ENCODE data around the gene PSD4.

The PSD4 gene

GRCh38 chr2:113173542-113174375, at the start of gene PSD4:
PSD4 (plus strand) TSS chr2:113173971; CDS start chr2:113182457, 8,486 bp downstream.
- peak; percentile 67 to 73 for DNase-seq (ENCODE audit: extremely low read depth in 1 of 2, low read depth in 1 of 2)

DNA sequence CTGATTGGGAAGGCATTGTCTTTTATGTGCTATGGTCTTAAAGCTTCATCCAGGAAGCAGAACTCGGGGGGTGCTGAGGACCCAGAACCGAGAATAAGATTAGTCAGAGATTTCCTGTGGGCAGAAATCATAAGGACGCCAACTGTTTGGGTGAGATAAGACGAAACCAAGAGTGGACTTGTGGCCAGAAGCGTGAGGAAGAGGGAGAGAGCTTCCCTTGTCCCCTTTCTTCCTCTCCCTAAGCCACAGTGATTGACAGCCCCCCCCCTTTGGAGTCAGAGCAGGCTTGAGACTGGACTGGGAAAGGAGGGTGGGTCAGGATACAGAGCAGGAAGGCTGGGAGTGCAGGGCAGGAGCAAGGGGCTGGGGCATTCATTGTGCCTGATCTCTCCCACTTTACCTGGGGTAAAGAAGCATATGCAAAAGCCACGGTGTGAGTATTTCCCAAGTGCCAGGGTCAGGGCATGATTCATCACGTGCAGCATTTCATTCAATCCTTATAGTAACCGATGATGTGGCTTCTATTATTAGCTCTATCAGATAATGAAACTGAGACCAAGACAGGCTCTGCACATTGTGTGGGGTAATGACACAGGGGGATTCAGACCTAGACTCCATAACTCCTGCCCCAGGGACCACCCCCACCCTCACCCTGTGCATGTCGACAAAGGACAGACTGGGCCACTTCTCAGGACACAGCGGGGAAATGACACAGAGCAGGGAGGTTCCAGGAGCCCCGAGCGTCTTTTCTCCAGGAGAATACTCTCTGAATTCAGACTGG, 49.4 kb upstream of the PSD4 start:
- DNase-seq (ENCODE audit: extremely low read depth in 1 of 2, low read depth in 1 of 2), result no peak

GRCh38 chr2:113124984-113125855, 48.6 kb upstream of the PSD4 start:
- no peak for DNase-seq (ENCODE audit: extremely low read depth in 1 of 2, low read depth in 1 of 2)

- no peak for DNase-seq (ENCODE audit: extremely low read depth in 1 of 2, low read depth in 1 of 2)
Measured at GRCh38 chr2:113126845-113127645, 46.7 kb upstream of the PSD4 start, which contains the start of gene IL1RN. IL1RN (plus strand) TSS chr2:113127598; CDS start chr2:113127625, 27 bp downstream.

DNA sequence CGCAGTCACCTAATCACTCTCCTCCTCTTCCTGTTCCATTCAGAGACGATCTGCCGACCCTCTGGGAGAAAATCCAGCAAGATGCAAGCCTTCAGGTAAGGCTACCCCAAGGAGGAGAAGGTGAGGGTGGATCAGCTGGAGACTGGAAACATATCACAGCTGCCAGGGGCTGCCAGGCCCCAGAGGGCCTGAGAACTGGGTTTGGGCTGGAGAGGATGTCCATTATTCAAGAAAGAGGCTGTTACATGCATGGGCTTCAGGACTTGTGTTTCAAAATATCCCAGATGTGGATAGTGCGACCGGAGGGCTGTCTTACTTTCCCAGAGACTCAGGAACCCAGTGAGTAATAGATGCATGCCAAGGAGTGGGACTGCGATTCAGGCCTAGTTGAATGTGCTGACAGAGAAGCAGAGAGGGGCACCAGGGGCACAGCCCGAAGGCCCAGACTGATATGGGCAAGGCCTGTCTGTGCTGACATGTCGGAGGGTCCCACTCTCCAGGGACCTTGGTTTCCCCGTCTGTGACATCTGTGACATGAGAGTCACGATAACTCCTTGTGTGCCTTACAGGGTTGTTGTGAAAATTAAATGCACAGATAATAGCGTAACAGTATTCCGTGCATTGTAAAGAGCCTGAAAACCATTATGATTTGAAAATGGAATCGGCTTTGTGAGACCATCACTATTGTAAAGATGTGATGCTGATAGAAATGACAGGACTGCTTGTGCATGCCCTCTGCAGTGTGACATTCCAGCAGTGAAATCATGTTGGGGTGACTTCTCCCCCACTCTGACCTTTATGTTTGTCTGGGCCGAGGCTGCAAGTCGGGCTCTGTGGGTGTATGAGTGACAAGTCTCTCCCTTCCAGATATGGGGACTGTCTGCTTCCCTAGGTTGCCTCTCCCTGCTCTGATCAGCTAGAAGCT, 45.9 kb upstream of the PSD4 start:
- DNase-seq (ENCODE audit: extremely low read depth in 1 of 2, low read depth in 1 of 2), result no peak

- DNase-seq (ENCODE audit: extremely low read depth in 1 of 2, low read depth in 1 of 2), result no peak
Measured at GRCh38 chr2:113129519-113130078, 44.2 kb upstream of the PSD4 start.

DNA sequence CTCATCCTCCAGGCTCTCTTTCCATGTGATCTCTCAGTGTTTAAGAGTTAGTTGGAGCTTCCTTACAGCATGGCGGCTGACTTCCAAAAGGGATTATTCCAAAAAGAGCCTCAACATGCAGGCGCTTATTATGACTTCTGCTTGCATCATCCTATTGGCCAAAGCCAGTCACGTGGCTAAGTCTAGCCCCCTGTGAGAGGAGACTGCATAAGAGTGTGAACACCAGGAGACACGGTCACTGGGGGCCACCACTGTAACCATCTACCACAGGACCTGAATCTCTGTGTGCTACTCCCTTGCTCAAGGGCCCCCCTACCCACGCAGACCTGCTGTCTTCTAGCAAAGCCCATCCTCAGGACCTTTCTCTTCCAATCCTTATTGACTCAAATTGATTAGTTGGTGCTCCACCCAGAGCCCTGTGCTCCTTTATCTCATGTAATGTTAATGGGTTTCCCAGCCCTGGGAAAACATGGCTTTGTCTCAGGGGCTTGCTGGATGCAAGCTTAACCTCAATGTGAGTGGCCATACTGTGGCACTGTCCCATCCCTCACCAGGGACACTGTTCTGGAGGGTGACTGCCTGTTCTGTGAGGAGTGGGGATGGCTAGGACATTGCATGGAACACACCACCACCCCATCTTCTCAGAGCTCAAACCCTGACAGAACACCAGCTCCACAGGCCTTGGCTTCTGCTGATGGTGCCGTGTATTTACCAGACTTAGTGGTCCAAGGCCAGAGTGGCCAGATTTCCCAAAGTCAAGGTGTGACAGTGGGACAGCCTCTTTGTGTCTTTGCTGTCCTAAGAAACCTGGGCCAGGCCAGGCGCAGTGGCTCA, 42.2 kb upstream of the PSD4 start:
- DNase-seq (ENCODE audit: extremely low read depth in 1 of 2, low read depth in 1 of 2), result no peak

DNA sequence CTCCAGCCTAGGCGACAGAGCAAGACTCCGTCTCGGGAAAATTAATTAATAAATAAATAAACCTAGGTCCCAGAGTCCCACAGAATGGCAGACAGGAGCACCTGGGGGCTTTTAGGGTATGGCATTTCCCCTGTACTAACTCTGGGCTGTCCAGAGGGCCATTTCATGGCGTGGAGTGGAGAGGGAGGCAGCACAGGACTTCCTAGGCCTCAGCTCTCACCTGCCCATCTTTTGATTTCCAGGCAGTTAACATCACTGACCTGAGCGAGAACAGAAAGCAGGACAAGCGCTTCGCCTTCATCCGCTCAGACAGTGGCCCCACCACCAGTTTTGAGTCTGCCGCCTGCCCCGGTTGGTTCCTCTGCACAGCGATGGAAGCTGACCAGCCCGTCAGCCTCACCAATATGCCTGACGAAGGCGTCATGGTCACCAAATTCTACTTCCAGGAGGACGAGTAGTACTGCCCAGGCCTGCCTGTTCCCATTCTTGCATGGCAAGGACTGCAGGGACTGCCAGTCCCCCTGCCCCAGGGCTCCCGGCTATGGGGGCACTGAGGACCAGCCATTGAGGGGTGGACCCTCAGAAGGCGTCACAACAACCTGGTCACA, 41.3 kb upstream of the PSD4 start:
- DNase-seq (ENCODE audit: extremely low read depth in 1 of 2, low read depth in 1 of 2), result no peak

DNA sequence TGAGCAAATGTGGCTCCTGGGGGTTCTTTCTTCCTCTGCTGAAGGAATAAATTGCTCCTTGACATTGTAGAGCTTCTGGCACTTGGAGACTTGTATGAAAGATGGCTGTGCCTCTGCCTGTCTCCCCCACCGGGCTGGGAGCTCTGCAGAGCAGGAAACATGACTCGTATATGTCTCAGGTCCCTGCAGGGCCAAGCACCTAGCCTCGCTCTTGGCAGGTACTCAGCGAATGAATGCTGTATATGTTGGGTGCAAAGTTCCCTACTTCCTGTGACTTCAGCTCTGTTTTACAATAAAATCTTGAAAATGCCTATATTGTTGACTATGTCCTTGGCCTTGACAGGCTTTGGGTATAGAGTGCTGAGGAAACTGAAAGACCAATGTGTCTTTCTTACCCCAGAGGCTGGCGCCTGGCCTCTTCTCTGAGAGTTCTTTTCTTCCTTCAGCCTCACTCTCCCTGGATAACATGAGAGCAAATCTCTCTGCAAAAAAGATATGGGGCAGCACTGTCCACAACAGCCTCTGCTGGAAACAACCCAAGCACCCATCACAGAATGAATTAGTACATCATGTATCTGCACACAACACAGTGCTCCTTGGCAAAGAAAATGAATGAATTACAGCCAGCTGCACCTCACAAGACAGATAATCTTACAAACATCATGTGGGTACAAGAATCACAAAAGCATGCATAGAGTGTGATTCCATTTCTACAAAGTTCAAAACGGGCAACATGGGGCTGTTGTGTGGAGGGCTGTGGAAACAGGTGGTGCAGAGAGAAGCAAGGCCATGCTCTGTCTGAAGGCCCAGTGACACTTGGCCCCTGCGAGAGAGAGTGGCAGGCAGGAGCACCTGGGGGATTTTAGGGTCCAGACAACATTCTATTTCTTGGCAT, 39.8 kb upstream of the PSD4 start:
- DNase-seq (ENCODE audit: extremely low read depth in 1 of 2, low read depth in 1 of 2), result no peak

DNA sequence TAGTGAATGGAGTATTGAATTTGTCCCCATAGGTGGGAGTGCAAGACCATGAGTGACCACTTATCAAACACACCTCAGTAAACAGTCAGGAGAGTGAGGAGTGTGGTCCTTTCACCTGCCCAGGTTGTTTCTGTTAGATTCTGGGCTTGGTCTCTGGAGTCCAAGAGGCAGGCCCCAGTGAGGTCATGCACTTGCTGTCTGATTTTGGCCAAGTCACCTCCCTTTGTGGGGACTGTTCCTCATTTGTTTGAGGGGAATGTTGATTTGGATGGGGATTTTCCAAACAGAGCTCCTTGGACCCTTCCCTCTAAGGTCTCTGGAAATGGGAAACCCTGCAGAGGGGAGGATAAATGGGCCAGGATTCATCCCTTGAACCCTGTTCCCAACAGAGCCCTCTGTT, 39.1 kb upstream of the PSD4 start:
- DNase-seq (ENCODE audit: extremely low read depth in 1 of 2, low read depth in 1 of 2), result no peak

DNA sequence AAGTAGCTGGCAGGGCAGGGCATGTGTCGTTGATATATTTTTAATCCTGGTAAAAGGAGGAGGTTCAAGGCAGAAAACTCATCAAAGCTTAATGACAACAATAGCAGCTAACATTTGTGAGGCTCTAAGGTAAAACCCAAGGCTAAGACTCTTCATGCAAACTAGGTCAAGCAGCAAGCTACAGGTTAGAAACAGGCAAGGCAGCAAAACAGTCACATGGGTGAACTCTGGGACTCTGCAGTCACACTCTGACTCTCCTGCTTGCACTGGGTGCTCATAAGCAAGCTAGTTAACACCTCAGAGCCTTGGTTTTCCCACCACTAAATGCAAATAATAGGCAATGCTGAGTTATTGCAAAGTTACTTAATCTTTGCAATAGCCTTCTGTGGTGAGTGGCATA, 38.5 kb upstream of the PSD4 start:
- no peak for DNase-seq (ENCODE audit: extremely low read depth in 1 of 2, low read depth in 1 of 2)

- no peak for DNase-seq (ENCODE audit: extremely low read depth in 1 of 2, low read depth in 1 of 2)
Measured at GRCh38 chr2:113136828-113137775, 36.7 kb upstream of the PSD4 start.

- no peak for DNase-seq (ENCODE audit: extremely low read depth in 1 of 2, low read depth in 1 of 2)
Measured at GRCh38 chr2:113137827-113138226, 35.9 kb upstream of the PSD4 start.

DNA sequence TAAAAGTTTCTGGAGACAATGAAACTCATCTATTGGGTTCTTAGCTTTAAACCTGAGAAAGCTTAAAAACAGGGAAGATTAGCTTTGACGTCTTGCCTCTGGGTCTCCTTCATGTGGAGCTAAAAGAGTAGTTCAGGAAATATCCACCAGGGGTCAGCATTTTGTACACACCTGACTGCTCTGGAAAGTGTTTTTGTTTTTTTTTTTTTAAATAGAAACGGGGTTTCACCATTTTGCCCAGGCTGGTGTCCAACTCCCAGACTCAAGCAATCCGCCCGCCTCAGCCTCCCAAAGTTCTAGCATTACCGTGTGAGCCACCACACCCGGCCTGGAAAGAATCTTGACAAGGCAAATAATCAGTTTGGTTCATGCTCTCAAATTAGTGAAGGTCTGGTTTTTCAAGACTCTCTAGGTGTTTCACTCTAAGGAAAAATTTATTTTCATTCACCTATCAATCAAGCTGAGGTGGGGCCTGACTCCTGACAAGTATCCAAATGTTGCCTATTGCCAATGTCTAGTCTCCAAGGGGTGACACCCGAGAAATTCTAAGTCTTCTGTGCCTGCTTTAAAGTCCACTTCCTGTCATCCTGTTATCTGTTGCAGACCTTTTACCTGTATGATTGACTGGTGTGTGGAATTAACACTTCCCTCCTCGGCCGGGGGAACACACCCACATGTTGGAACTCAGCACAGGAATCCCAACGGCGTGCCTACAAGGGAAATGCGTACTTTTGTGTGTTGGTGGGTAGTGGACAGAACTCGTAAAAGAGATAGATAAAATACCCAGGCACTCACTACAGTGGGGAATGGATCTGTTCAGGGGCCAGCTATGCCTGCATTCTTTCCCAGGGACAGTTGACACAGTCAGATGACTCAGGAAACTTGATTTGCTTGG, 35.1 kb upstream of the PSD4 start:
- DNase-seq (ENCODE audit: extremely low read depth in 1 of 2, low read depth in 1 of 2), result no peak

All from activated CD8-positive, alpha-beta memory T cell treated with anti-CD3 and anti-CD28 coated beads for 1 hour (primary cell).